Measurements from ENCODE around the gene ACR. TPM values are rescaled to one million over a fixed set of nuclear protein-coding genes. Genes with fewer than 3 reads are reported as not detected.
A peak's percentile ranks its signal among the peaks of the same experiment; 100 is the strongest.

ACR gene
- total RNA-seq, 1 donor from 2014 or later, result 0.45 TPM

- peak; percentile 74 for DNase-seq (ENCODE audit: low spot score)
- H3K4me1 Mint-ChIP-seq (ENCODE audit: low read depth), result peaks cover 8% of the 10 kb centered on the region
- peaks cover 4% of the 10 kb centered on the region for H3K36me3 Mint-ChIP-seq (ENCODE audit: low read depth)
- TF ChIP-seq CTCF (IDR thresholded peaks at IDR 0.05), result no peak
- no peaks in the 10 kb centered on the region for H3K9me3 Mint-ChIP-seq (ENCODE audit: low read depth)
- peak overlapping the region; percentile 51 for H3K27ac Mint-ChIP-seq (ENCODE audit: unreplicated experiment)
- peak overlapping the region; percentile 73 for H3K4me3 Mint-ChIP-seq (ENCODE audit: unreplicated experiment)
- H3K27me3 Mint-ChIP-seq (ENCODE audit: low read depth), result peaks cover 1% of the 10 kb centered on the region
Measured at GRCh38 chr22:50697667-50698506, 40.1 kb upstream of the ACR start.

- Mint-ChIP-seq H3K36me3 (ENCODE audit: low read depth) (peaks cover 2% of the 10 kb centered on the region), H3K4me1 (ENCODE audit: low read depth) (peaks cover 8% of the 10 kb centered on the region), H3K9me3 (ENCODE audit: low read depth) (no peaks in the 10 kb centered on the region), H3K4me3 (ENCODE audit: unreplicated experiment) (peak overlapping the region; percentile 31), H3K27me3 (ENCODE audit: low read depth) (peaks cover 1% of the 10 kb centered on the region), H3K27ac (ENCODE audit: unreplicated experiment) (no peak overlapping the region)
- no peak for TF ChIP-seq CTCF (IDR thresholded peaks at IDR 0.05)
- DNase-seq (ENCODE audit: low spot score), result peak; percentile 78
Measured at GRCh38 chr22:50698546-50698945, 39.5 kb upstream of the ACR start.

GRCh38 chr22:50699001-50699755 is 38.8 kb upstream of the ACR start:
- Mint-ChIP-seq H3K4me1 (ENCODE audit: low read depth) (peaks cover 8% of the 10 kb centered on the region), H3K27ac (ENCODE audit: unreplicated experiment) (no peak overlapping the region), H3K4me3 (ENCODE audit: unreplicated experiment) (peak overlapping the region; percentile 31), H3K36me3 (ENCODE audit: low read depth) (peaks cover 2% of the 10 kb centered on the region), H3K9me3 (ENCODE audit: low read depth) (no peaks in the 10 kb centered on the region), H3K27me3 (ENCODE audit: low read depth) (peaks cover 1% of the 10 kb centered on the region)
- DNase-seq (ENCODE audit: low spot score), result peak; percentile 79
- no peak for TF ChIP-seq CTCF (IDR thresholded peaks at IDR 0.05)

- H3K27me3 Mint-ChIP-seq (ENCODE audit: low read depth), result peaks cover 1% of the 10 kb centered on the region
- H3K4me3 Mint-ChIP-seq (ENCODE audit: unreplicated experiment), result no peak overlapping the region
- no peak overlapping the region for H3K27ac Mint-ChIP-seq (ENCODE audit: unreplicated experiment)
- no peaks in the 10 kb centered on the region for H3K9me3 Mint-ChIP-seq (ENCODE audit: low read depth)
- peaks cover 2% of the 10 kb centered on the region for H3K36me3 Mint-ChIP-seq (ENCODE audit: low read depth)
- peak; percentile 46 for DNase-seq (ENCODE audit: low spot score)
- TF ChIP-seq CTCF (IDR thresholded peaks at IDR 0.05), result peak; percentile 58
- peaks cover 8% of the 10 kb centered on the region for H3K4me1 Mint-ChIP-seq (ENCODE audit: low read depth)
Measured at GRCh38 chr22:50699756-50700386, 38.1 kb upstream of the ACR start.

Data from chondrocyte (in vitro differentiated cells).